ENCODE results near the gene TPM2.
A peak's percentile ranks its signal among the peaks of the same experiment; 100 is the strongest.

TPM2 gene

GRCh38 chr9:35682051-35682450, 7.7 kb downstream of the TPM2 start:
- H2BK5ac ChIP-seq (ENCODE audit: low read length) = no peak overlapping the region
- H3K9ac ChIP-seq (ENCODE audit: low read length) = no peak overlapping the region
- H3K4me1 ChIP-seq (ENCODE audit: control insufficient read depth, low read depth, low read length) = no peaks in the 10 kb centered on the region
- H3K27me3 ChIP-seq (ENCODE audit: insufficient read depth, low read length, poor library complexity) = no peaks in the 10 kb centered on the region
- H4K8ac ChIP-seq (ENCODE audit: low read depth, low read length) = no peak overlapping the region
- H3K23ac ChIP-seq (ENCODE audit: low read length) = no peak overlapping the region
- H3K4ac ChIP-seq (ENCODE audit: low read depth, low read length) = no peak overlapping the region
- no peak overlapping the region for H2AK5ac ChIP-seq (ENCODE audit: low read length)
- H2BK15ac ChIP-seq (replicated peaks; ENCODE audit: low read depth) = no peak overlapping the region
- H3K36me3 ChIP-seq (ENCODE audit: control insufficient read depth, insufficient read depth, low read length) = peaks cover 11% of the 10 kb centered on the region
- no peak overlapping the region for H3K4me3 ChIP-seq (ENCODE audit: low read length)
- no CpG with 5 or more reads among the region's 6 CpGs for WGBS (ENCODE audit: extremely low coverage, insufficient coverage, low lambda C conversion rate)
- no peak overlapping the region for H3K56ac ChIP-seq (ENCODE audit: low read length)
- H3K4me2 ChIP-seq (ENCODE audit: low read length) = no peak overlapping the region
- no peak overlapping the region for H3K18ac ChIP-seq (ENCODE audit: low read length)
- H4K5ac ChIP-seq (ENCODE audit: low read length) = no peak overlapping the region
- H3K27ac ChIP-seq (ENCODE audit: low read depth, low read length) = no peak overlapping the region
- no peak for DNase-seq
- no peak overlapping the region for H2BK120ac ChIP-seq (ENCODE audit: low read depth, low read length)
- H3K79me2 ChIP-seq (ENCODE audit: control insufficient read depth, insufficient read depth, low read length) = no peaks in the 10 kb centered on the region
- peaks cover 8% of the 10 kb centered on the region for H3K79me1 ChIP-seq (ENCODE audit: low read length)

DNA sequence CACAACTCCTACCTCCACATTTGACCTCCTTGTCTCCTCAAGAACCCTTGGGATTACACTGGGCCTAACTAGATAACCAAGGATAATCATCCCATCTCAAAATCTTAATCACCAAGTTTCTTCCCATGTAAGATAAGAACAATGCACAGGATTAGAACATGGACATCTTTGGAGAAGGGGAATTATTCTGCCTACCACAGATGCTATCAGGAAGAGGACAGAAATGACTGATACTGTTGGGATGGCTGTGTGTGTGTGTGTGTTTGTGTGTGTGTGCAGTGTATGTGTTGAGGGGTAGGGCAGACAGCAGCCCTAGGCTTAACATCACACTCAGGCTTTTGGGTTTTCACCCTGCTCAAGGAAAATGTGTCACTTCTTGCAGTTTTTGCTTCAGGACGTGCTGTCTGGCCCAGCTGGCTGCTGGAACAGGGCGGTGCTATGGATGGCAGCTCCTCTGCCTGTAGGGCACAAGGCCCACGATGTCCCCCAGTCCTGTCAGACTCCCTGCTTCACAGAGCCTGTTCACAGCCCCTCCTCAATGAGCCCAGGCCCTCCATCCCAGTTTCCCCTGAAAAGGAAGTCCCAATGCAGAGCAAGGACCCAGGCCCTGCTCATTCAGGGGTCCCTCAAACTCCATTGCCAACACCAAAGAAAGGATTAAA, 8.3 kb downstream of the TPM2 start:
- peaks cover 3% of the 10 kb centered on the region for H3K79me1 ChIP-seq (ENCODE audit: low read length)
- no peak overlapping the region for H2BK15ac ChIP-seq (replicated peaks; ENCODE audit: low read depth)
- no peak overlapping the region for H3K23ac ChIP-seq (ENCODE audit: low read length)
- no peak overlapping the region for H4K8ac ChIP-seq (ENCODE audit: low read depth, low read length)
- H3K79me2 ChIP-seq (ENCODE audit: control insufficient read depth, insufficient read depth, low read length) = no peaks in the 10 kb centered on the region
- H4K5ac ChIP-seq (ENCODE audit: low read length) = no peak overlapping the region
- no peaks in the 10 kb centered on the region for H3K4me1 ChIP-seq (ENCODE audit: control insufficient read depth, low read depth, low read length)
- H3K36me3 ChIP-seq (ENCODE audit: control insufficient read depth, insufficient read depth, low read length) = peaks cover 11% of the 10 kb centered on the region
- no peak overlapping the region for H3K4ac ChIP-seq (ENCODE audit: low read depth, low read length)
- H3K18ac ChIP-seq (ENCODE audit: low read length) = no peak overlapping the region
- no peak overlapping the region for H2AK5ac ChIP-seq (ENCODE audit: low read length)
- H3K4me2 ChIP-seq (ENCODE audit: low read length) = no peak overlapping the region
- WGBS (ENCODE audit: extremely low coverage, insufficient coverage, low lambda C conversion rate) = no CpG with 5 or more reads among the region's 3 CpGs
- H2BK5ac ChIP-seq (ENCODE audit: low read length) = no peak overlapping the region
- no peak for DNase-seq
- no peak overlapping the region for H3K4me3 ChIP-seq (ENCODE audit: low read length)
- no peaks in the 10 kb centered on the region for H3K27me3 ChIP-seq (ENCODE audit: insufficient read depth, low read length, poor library complexity)
- no peak overlapping the region for H3K27ac ChIP-seq (ENCODE audit: low read depth, low read length)
- no peak overlapping the region for H3K9ac ChIP-seq (ENCODE audit: low read length)
- H2BK120ac ChIP-seq (ENCODE audit: low read depth, low read length) = no peak overlapping the region
- no peak overlapping the region for H3K56ac ChIP-seq (ENCODE audit: low read length)

DNA sequence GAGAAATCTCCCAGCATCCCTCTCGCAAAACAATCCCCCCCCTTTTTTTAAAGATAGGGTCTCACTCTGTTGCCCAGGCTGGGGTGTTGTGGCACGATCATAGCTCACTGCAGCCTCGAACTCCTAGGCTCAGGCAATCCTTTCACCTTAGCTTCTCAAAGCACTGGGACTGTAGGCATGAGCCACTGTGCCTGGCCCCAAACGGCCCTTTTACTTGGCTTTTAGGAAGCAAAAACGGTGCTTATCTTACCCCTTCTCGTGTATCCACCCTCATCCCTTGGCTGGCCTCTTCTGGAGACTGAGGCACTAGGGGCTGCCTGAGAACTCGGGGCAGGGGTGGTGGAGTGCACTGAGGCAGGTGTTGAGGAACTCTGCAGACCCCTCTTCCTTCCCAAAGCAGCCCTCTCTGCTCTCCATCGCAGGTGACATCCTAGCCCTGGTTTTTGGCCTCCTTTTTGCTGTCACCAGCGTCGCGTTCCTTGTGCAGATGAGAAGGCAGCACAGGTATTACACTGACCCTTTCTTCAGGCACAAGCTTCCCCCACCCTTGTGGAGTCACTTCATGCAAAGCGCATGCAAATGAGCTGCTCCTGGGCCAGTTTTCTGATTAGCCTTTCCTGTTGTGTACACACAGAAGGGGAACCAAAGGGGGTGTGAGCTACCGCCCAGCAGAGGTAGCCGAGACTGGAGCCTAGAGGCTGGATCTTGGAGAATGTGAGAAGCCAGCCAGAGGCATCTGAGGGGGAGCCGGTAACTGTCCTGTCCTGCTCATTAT, 9.2 kb downstream of the TPM2 start:
- no peak overlapping the region for H3K27ac ChIP-seq (ENCODE audit: low read depth, low read length)
- no peak overlapping the region for H2AK5ac ChIP-seq (ENCODE audit: low read length)
- no peak overlapping the region for H2BK5ac ChIP-seq (ENCODE audit: low read length)
- no peaks in the 10 kb centered on the region for H3K27me3 ChIP-seq (ENCODE audit: insufficient read depth, low read length, poor library complexity)
- H2BK15ac ChIP-seq (replicated peaks; ENCODE audit: low read depth) = no peak overlapping the region
- no peak overlapping the region for H3K4me2 ChIP-seq (ENCODE audit: low read length)
- H3K23ac ChIP-seq (ENCODE audit: low read length) = no peak overlapping the region
- H3K4me3 ChIP-seq (ENCODE audit: low read length) = no peak overlapping the region
- H3K79me2 ChIP-seq (ENCODE audit: control insufficient read depth, insufficient read depth, low read length) = no peaks in the 10 kb centered on the region
- H2BK120ac ChIP-seq (ENCODE audit: low read depth, low read length) = no peak overlapping the region
- no CpG with 5 or more reads among the region's 15 CpGs for WGBS (ENCODE audit: extremely low coverage, insufficient coverage, low lambda C conversion rate)
- no peak overlapping the region for H4K8ac ChIP-seq (ENCODE audit: low read depth, low read length)
- DNase-seq = peak; percentile 95
- no peak overlapping the region for H3K18ac ChIP-seq (ENCODE audit: low read length)
- no peak overlapping the region for H4K5ac ChIP-seq (ENCODE audit: low read length)
- no peak overlapping the region for H3K9ac ChIP-seq (ENCODE audit: low read length)
- H3K56ac ChIP-seq (ENCODE audit: low read length) = no peak overlapping the region
- H3K36me3 ChIP-seq (ENCODE audit: control insufficient read depth, insufficient read depth, low read length) = peaks cover 11% of the 10 kb centered on the region
- no peaks in the 10 kb centered on the region for H3K79me1 ChIP-seq (ENCODE audit: low read length)
- no peak overlapping the region for H3K4ac ChIP-seq (ENCODE audit: low read depth, low read length)
- peaks cover 4% of the 10 kb centered on the region for H3K4me1 ChIP-seq (ENCODE audit: control insufficient read depth, low read depth, low read length)

- H4K5ac ChIP-seq (ENCODE audit: low read length) = no peak overlapping the region
- DNase-seq = no peak
- H3K4ac ChIP-seq (ENCODE audit: low read depth, low read length) = no peak overlapping the region
- H4K8ac ChIP-seq (ENCODE audit: low read depth, low read length) = no peak overlapping the region
- no peaks in the 10 kb centered on the region for H3K79me1 ChIP-seq (ENCODE audit: low read length)
- H3K18ac ChIP-seq (ENCODE audit: low read length) = no peak overlapping the region
- H3K27me3 ChIP-seq (ENCODE audit: insufficient read depth, low read length, poor library complexity) = no peaks in the 10 kb centered on the region
- H2BK120ac ChIP-seq (ENCODE audit: low read depth, low read length) = no peak overlapping the region
- peaks cover 11% of the 10 kb centered on the region for H3K36me3 ChIP-seq (ENCODE audit: control insufficient read depth, insufficient read depth, low read length)
- no peak overlapping the region for H3K27ac ChIP-seq (ENCODE audit: low read depth, low read length)
- no peaks in the 10 kb centered on the region for H3K79me2 ChIP-seq (ENCODE audit: control insufficient read depth, insufficient read depth, low read length)
- H3K9ac ChIP-seq (ENCODE audit: low read length) = no peak overlapping the region
- no peak overlapping the region for H3K4me3 ChIP-seq (ENCODE audit: low read length)
- no peak overlapping the region for H3K56ac ChIP-seq (ENCODE audit: low read length)
- H2BK15ac ChIP-seq (replicated peaks; ENCODE audit: low read depth) = no peak overlapping the region
- H2AK5ac ChIP-seq (ENCODE audit: low read length) = no peak overlapping the region
- no peak overlapping the region for H3K23ac ChIP-seq (ENCODE audit: low read length)
- H3K4me2 ChIP-seq (ENCODE audit: low read length) = no peak overlapping the region
- WGBS (ENCODE audit: extremely low coverage, insufficient coverage, low lambda C conversion rate) = no CpG with 5 or more reads among the region's 8 CpGs
- peaks cover 4% of the 10 kb centered on the region for H3K4me1 ChIP-seq (ENCODE audit: control insufficient read depth, low read depth, low read length)
- no peak overlapping the region for H2BK5ac ChIP-seq (ENCODE audit: low read length)
Observed at GRCh38 chr9:35679766-35680330, 9.9 kb downstream of the TPM2 start.

DNA sequence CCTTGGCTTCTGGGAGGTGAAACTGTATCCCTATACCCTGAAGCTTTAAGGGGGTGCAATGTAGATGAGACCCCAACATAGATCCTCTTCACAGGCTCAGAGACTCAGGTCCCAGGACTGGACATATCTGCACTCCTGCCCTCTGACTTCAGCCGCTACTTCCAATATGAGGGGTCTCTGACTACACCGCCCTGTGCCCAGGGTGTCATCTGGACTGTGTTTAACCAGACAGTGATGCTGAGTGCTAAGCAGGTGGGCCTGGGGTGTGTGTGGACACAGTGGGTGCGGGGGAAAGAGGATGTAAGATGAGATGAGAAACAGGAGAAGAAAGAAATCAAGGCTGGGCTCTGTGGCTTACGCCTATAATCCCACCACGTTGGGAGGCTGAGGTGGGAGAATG, 10.6 kb downstream of the TPM2 start:
- H2BK5ac ChIP-seq (ENCODE audit: low read length) = no peak overlapping the region
- H3K79me2 ChIP-seq (ENCODE audit: control insufficient read depth, insufficient read depth, low read length) = no peaks in the 10 kb centered on the region
- no peaks in the 10 kb centered on the region for H3K79me1 ChIP-seq (ENCODE audit: low read length)
- no peak overlapping the region for H3K4ac ChIP-seq (ENCODE audit: low read depth, low read length)
- no peak overlapping the region for H2BK120ac ChIP-seq (ENCODE audit: low read depth, low read length)
- peaks cover 4% of the 10 kb centered on the region for H3K4me1 ChIP-seq (ENCODE audit: control insufficient read depth, low read depth, low read length)
- no peak overlapping the region for H3K27ac ChIP-seq (ENCODE audit: low read depth, low read length)
- H3K18ac ChIP-seq (ENCODE audit: low read length) = no peak overlapping the region
- no peak overlapping the region for H3K9ac ChIP-seq (ENCODE audit: low read length)
- H3K56ac ChIP-seq (ENCODE audit: low read length) = no peak overlapping the region
- no peak overlapping the region for H4K5ac ChIP-seq (ENCODE audit: low read length)
- H3K23ac ChIP-seq (ENCODE audit: low read length) = no peak overlapping the region
- H3K4me3 ChIP-seq (ENCODE audit: low read length) = no peak overlapping the region
- H3K4me2 ChIP-seq (ENCODE audit: low read length) = no peak overlapping the region
- no peak overlapping the region for H4K8ac ChIP-seq (ENCODE audit: low read depth, low read length)
- no peak overlapping the region for H2AK5ac ChIP-seq (ENCODE audit: low read length)
- no CpG with 5 or more reads among the region's 5 CpGs for WGBS (ENCODE audit: extremely low coverage, insufficient coverage, low lambda C conversion rate)
- peaks cover 7% of the 10 kb centered on the region for H3K36me3 ChIP-seq (ENCODE audit: control insufficient read depth, insufficient read depth, low read length)
- no peak for DNase-seq
- H3K27me3 ChIP-seq (ENCODE audit: insufficient read depth, low read length, poor library complexity) = no peaks in the 10 kb centered on the region
- no peak overlapping the region for H2BK15ac ChIP-seq (replicated peaks; ENCODE audit: low read depth)
